Liver (tissue), 9 donors: ENCODE measurements around the gene IFT27. TPM values are rescaled to one million over a fixed set of nuclear protein-coding genes. Genes with fewer than 3 reads are reported as not detected.

Experiments used
- DNase-seq: peaks from one replicate; pipeline ENCODE4 v3.0.0-alpha.2; 2017; ENCODE audit warnings: low spot score
- H3K27ac ChIP-seq, 2 donors: one replicate each; pipeline ENCODE4 v1.7.0; 2013; ENCODE audit warnings: inconsistent platforms in 2 of 2, low read length in 2 of 2, control low read depth in 1 of 2, low read depth in 1 of 2, mild to moderate bottlenecking in 1 of 2
- H3K27me3 ChIP-seq, 4 donors: one replicate each; pipeline versions ENCODE4 v1.6.1 to v1.7.0; 2013; ENCODE audit warnings: low read length in 3 of 4, inconsistent platforms in 1 of 4, mild to moderate bottlenecking in 1 of 4, moderate library complexity in 1 of 4; ENCODE audit not compliant: control insufficient read depth in 4 of 4, insufficient read depth in 4 of 4
- H3K36me3 ChIP-seq, 4 donors: one replicate each; pipeline versions ENCODE4 v1.6.1 to v1.7.0; 2013; ENCODE audit warnings: low read length in 3 of 4, mild to moderate bottlenecking in 3 of 4, low read depth in 1 of 4, moderate library complexity in 1 of 4; ENCODE audit not compliant: control insufficient read depth in 4 of 4, insufficient read depth in 3 of 4
- H3K4me1 ChIP-seq, 4 donors: one replicate each; pipeline versions ENCODE4 v1.6.1 to v1.7.0; 2013; ENCODE audit warnings: low read length in 3 of 4, mild to moderate bottlenecking in 3 of 4, moderate library complexity in 1 of 4; ENCODE audit not compliant: control insufficient read depth in 4 of 4, insufficient read depth in 4 of 4
- H3K4me3 ChIP-seq, 3 donors: one replicate each; pipeline versions ENCODE4 v1.6.1 to v1.7.0; 2013; ENCODE audit warnings: low read length in 3 of 3, control low read depth in 1 of 3, low read depth in 1 of 3, mild to moderate bottlenecking in 1 of 3
- H3K9ac ChIP-seq, 2 donors: one replicate each; pipeline ENCODE4 v1.7.0; 2013; ENCODE audit warnings: low read length in 2 of 2, mild to moderate bottlenecking in 2 of 2, moderate library complexity in 2 of 2, control low read depth in 1 of 2, low read depth in 1 of 2
- H3K9me3 ChIP-seq, 4 donors: one replicate each; pipeline versions ENCODE4 v1.6.1 to v1.7.0; 2013; ENCODE audit warnings: low read length in 3 of 4; ENCODE audit not compliant: control insufficient read depth in 4 of 4
- EGR1 ChIP-seq, 2 donors: IDR thresholded peaks; 2 replicates each; pipeline ENCODE4 v1.6.1; 2016 to 2018; ENCODE audit warnings: antibody characterized with exemption in 2 of 2, low read depth in 2 of 2
- FOXA1 ChIP-seq: IDR thresholded peaks from 2 replicates; pipeline ENCODE4 v1.6.1; 2016; ENCODE audit warnings: antibody characterized with exemption
- FOXA2 ChIP-seq: IDR thresholded peaks from 2 replicates; pipeline ENCODE4 v1.6.1; 2016; ENCODE audit warnings: antibody characterized with exemption
- GABPA ChIP-seq, 2 donors: IDR thresholded peaks in 1 of 2; conservative IDR thresholded peaks in 1 of 2; 2 replicates each; pipeline ENCODE4 v1.6.1; 2016; ENCODE audit warnings: antibody characterized with exemption in 2 of 2, mild to moderate bottlenecking in 1 of 2, moderate library complexity in 1 of 2
- HNF4A ChIP-seq, 2 donors: conservative IDR thresholded peaks; 2 replicates each; pipeline ENCODE4 v1.6.1; 2016; ENCODE audit warnings: antibody characterized with exemption in 2 of 2, mild to moderate bottlenecking in 2 of 2
- HNF4G ChIP-seq: IDR thresholded peaks from 2 replicates; pipeline ENCODE4 v1.6.1; 2016; ENCODE audit warnings: antibody characterized with exemption
- JUND ChIP-seq, 2 donors: IDR thresholded peaks; 2 replicates each; pipeline ENCODE4 v1.6.1; 2016; ENCODE audit warnings: antibody characterized with exemption in 2 of 2
- NR2F2 ChIP-seq: IDR thresholded peaks from 2 replicates; pipeline ENCODE4 v1.6.1; 2016; ENCODE audit warnings: antibody characterized with exemption
- RAD21 ChIP-seq, 2 donors: IDR thresholded peaks; 2 replicates each; pipeline ENCODE4 v1.6.1; 2016; ENCODE audit warnings: antibody characterized with exemption in 2 of 2, mild to moderate bottlenecking in 2 of 2
- SP1 ChIP-seq: IDR thresholded peaks from 2 replicates; pipeline ENCODE4 v1.6.1; 2018; ENCODE audit warnings: antibody characterized with exemption, mild to moderate bottlenecking
- TAF1 ChIP-seq: conservative IDR thresholded peaks from 2 replicates; pipeline ENCODE4 v1.6.1; 2016; ENCODE audit warnings: antibody characterized with exemption, mild to moderate bottlenecking
- YY1 ChIP-seq: IDR thresholded peaks from 2 replicates; pipeline ENCODE4 v1.6.1; 2016; ENCODE audit warnings: antibody characterized with exemption, mild to moderate bottlenecking
- WGBS: extraction: QIAGEN DNeasy Blood & Tissue Kit; methylation state at CpG from one replicate; pipeline ENCODE4 v1.1.7; 2013; 5-methylcytosine and 5-hydroxymethylcytosine counted together
- polyA plus RNA-seq, 2 donors: library from polyadenylated mRNA; stranded (reverse) in 1 of 2; unstranded in 1 of 2; fragments of 200-250 nt in 1 of 2; fragments of >200 nt in 1 of 2; fragmentation: Nextera tagmentation in 1 of 2; extraction: Ambion mirVana in 1 of 2; gene quantifications; one replicate each; pipeline versions ENCODE4 v1.2.1 to v1.2.3, GENCODE V29; 2013 to 2015
- total RNA-seq, 2 donors: library from RNA; depleted of rRNA; stranded (reverse); fragments of >200 nt; gene quantifications; one replicate each; pipeline ENCODE4 v1.2.3, GENCODE V29; 2014
- TF ChIP-seq, protein P1 (sequence below): IDR thresholded peaks from 2 replicates; pipeline ENCODE4 v1.6.1; 2016; ENCODE audit warnings: antibody characterized with exemption
- TF ChIP-seq, protein P2 (sequence below): fragments of 150-350 bp; IDR thresholded peaks from 2 replicates; pipeline ENCODE4 v1.5.1; 2017; ENCODE audit warnings: improper control_type of control experiment, low read depth, low read length; ENCODE audit not compliant: missing input control
- TF ChIP-seq, protein P3 (sequence below): IDR thresholded peaks from 2 replicates; pipeline ENCODE4 v1.6.1; 2016; ENCODE audit warnings: antibody characterized with exemption
- TF ChIP-seq, protein P4 (sequence below): IDR thresholded peaks from 2 replicates; pipeline ENCODE4 v1.6.1; 2016; ENCODE audit warnings: antibody characterized with exemption
- donor health status: healthy.
- donor health status: healthy.
- donor health status: healthy.
- donor health status: healthy.
- donor health status: healthy.

Gene IFT27
- total and polyA plus RNA-seq, 4 donors = 7.2 to 12.4 (median 9.6) TPM

DNA sequence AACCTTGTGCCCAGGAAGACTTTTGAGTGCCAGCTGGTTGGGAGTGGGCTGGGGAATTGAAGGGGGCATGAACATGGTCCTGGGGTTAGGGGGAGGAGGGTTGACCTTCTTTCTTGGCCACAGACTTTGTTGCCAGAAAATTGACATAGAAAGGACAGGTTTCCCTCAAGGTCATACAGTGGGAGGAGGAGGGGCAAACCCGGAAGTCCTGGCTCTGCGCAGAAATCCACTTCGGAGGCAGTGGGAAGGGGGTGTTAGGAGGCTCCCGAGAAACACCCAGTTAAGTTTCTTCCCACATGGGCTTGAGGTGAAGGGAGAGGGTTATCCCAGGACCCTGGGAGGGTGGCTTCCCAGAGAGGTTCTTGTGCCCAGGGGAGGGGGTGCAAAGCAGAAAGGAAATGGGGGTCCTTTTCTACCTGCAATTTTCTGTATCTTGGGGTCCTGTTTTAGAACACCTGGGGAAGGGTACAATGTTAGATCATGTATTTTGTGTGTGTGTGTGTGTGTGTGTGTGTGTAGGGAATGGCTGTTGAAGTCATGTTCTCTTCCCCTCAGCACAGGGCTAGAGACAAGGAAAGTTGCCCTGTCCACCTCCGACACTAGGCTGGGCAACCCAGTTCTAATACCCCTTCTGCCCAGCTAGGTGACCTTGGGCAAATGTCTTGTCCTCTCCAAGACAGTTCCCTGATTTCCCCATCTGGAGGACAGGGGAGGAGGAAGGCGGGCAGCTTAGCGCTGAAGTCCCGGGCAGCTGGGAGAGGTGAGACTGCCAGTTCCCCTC is 39.8 kb upstream of the IFT27 start:
- TF ChIP-seq, protein P1, sequence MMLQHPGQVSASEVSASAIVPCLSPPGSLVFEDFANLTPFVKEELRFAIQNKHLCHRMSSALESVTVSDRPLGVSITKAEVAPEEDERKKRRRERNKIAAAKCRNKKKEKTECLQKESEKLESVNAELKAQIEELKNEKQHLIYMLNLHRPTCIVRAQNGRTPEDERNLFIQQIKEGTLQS = no peak
- TF ChIP-seq SP1 (no peak), FOXA1 (no peak)
- Histone ChIP-seq H3K27me3 (peaks cover 0 to 27% (median 10%) of the 10 kb centered on the region in 4 donors), H3K27ac (no peak overlapping the region), H3K9me3 (no peaks in the 10 kb centered on the region), H3K36me3 (no peaks in the 10 kb centered on the region), H3K4me3 (no peak overlapping the region), H3K4me1 (peaks cover 0 to 10% (median 5%) of the 10 kb centered on the region in 4 donors), H3K9ac (no peak overlapping the region)
- no peak for DNase-seq
- 28% methylated on average over 8 of the region's 8 CpGs for WGBS

DNA sequence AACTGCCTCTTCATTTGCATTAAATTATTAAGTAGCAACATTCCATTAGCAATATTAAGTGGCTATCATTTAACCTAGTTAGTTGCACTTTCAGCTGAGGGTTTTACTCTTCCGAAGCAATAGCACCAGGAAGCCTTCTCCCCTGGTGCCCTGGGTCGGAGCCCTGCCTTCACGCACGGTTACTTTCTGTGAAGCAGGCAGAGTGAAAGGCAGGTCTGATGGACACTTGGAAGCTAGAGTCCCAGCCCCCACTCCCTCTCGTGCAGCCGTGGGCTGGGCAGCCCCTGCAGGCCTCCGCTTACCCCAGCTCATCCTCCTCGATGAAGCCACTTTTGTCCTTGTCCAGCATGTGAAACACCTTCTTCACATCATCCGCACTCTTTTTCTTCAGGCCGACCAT is 38.9 kb upstream of the IFT27 start:
- TF ChIP-seq FOXA2 = no peak
- TF ChIP-seq TAF1 = no peak
- Histone ChIP-seq H3K4me1 (peaks cover 0 to 10% (median 5%) of the 10 kb centered on the region in 4 donors), H3K27ac (no peak overlapping the region), H3K9ac (no peak overlapping the region), H3K27me3 (peaks cover 0 to 27% (median 10%) of the 10 kb centered on the region in 4 donors), H3K4me3 (no peak overlapping the region), H3K9me3 (no peaks in the 10 kb centered on the region), H3K36me3 (no peaks in the 10 kb centered on the region)
- no peak for DNase-seq
- WGBS = 62% methylated on average over 10 of the region's 10 CpGs

DNA sequence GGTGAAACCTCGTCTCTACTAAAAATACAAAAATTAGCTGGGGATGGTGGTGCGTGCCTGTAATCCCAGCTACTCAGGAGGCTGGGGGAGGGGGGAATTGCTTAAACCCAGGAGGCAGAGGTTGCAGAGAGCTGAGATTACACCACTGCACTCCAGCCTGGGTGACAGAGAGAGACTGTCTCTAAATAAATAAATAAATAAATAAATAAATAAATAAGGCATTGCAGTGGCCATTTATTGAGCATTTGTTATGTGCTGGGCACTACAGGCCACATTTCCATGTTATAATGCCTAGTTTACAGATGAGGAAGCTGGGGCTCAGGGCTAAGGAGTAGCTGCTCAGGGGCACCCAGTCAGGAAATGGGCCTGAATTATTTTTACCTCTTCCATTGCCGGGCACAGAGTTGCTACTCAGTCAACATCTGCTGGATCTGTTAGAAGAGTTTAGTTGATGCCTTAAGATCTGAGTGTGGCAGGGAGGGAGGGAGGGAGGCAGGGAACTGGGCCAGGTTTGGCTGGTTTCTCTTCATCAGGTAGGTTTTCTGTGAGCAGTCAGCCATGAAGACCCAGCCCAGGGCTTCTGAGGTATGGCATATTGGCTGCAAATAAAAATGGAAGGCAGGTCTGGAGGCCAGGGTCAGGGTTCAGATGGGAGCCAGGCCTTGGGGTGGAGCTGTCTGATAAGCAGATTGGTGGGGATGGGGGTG is 35.3 kb upstream of the IFT27 start:
- no peak for TF ChIP-seq NR2F2
- TF ChIP-seq HNF4G = no peak
- no peak for TF ChIP-seq GABPA (IDR thresholded peaks at IDR 0.05 in 1 of 2, conservative IDR thresholded peaks at IDR 0.05 in 1 of 2)
- TF ChIP-seq, protein P2, sequence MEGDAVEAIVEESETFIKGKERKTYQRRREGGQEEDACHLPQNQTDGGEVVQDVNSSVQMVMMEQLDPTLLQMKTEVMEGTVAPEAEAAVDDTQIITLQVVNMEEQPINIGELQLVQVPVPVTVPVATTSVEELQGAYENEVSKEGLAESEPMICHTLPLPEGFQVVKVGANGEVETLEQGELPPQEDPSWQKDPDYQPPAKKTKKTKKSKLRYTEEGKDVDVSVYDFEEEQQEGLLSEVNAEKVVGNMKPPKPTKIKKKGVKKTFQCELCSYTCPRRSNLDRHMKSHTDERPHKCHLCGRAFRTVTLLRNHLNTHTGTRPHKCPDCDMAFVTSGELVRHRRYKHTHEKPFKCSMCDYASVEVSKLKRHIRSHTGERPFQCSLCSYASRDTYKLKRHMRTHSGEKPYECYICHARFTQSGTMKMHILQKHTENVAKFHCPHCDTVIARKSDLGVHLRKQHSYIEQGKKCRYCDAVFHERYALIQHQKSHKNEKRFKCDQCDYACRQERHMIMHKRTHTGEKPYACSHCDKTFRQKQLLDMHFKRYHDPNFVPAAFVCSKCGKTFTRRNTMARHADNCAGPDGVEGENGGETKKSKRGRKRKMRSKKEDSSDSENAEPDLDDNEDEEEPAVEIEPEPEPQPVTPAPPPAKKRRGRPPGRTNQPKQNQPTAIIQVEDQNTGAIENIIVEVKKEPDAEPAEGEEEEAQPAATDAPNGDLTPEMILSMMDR = no peak
- TF ChIP-seq YY1 = no peak
- no peak for TF ChIP-seq SP1
- TF ChIP-seq, protein P3, sequence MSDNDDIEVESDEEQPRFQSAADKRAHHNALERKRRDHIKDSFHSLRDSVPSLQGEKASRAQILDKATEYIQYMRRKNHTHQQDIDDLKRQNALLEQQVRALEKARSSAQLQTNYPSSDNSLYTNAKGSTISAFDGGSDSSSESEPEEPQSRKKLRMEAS = no peak
- TF ChIP-seq HNF4A (conservative IDR thresholded peaks at IDR 0.05) = no peak
- no peak for TF ChIP-seq TAF1
- TF ChIP-seq FOXA2 = no peak
- no peak for TF ChIP-seq FOXA1
- no peak for TF ChIP-seq JUND (IDR thresholded peaks at IDR 0.05)
- TF ChIP-seq, protein P4, sequence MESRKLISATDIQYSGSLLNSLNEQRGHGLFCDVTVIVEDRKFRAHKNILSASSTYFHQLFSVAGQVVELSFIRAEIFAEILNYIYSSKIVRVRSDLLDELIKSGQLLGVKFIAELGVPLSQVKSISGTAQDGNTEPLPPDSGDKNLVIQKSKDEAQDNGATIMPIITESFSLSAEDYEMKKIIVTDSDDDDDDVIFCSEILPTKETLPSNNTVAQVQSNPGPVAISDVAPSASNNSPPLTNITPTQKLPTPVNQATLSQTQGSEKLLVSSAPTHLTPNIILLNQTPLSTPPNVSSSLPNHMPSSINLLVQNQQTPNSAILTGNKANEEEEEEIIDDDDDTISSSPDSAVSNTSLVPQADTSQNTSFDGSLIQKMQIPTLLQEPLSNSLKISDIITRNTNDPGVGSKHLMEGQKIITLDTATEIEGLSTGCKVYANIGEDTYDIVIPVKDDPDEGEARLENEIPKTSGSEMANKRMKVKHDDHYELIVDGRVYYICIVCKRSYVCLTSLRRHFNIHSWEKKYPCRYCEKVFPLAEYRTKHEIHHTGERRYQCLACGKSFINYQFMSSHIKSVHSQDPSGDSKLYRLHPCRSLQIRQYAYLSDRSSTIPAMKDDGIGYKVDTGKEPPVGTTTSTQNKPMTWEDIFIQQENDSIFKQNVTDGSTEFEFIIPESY = no peak
- TF ChIP-seq RAD21 (IDR thresholded peaks at IDR 0.05) = no peak
- TF ChIP-seq EGR1 (IDR thresholded peaks at IDR 0.05; ENCODE audit: low read depth in 2 of 2) = no peak
- WGBS = 90% methylated on average over 3 of the region's 3 CpGs
- Histone ChIP-seq H3K9me3 (no peaks in the 10 kb centered on the region), H3K4me1 (no peaks in the 10 kb centered on the region), H3K27ac (no peak overlapping the region), H3K4me3 (no peak overlapping the region), H3K36me3 (no peaks in the 10 kb centered on the region), H3K9ac (no peak overlapping the region), H3K27me3 (peaks cover 0 to 11% (median 3%) of the 10 kb centered on the region in 4 donors)
- no peak for DNase-seq
